Mucosa of gallbladder (tissue), 1 donor: Measurements from ENCODE around the gene CHST8. TPM values are rescaled to one million over a fixed set of nuclear protein-coding genes. Genes with fewer than 3 reads are reported as not detected.
"Not testable (repeated sequence)": the region's sequence is repeated elsewhere in the genome, so short reads cannot be mapped to it uniquely, and the experiment has no call there.

Source experiments
- DNase-seq: peaks from one replicate; pipeline ENCODE4 v3.0.0-alpha.2; 2020; ENCODE audit warnings: low spot score
- total RNA-seq: library from RNA; stranded (reverse); gene quantifications from one replicate; pipeline ENCODE4 v1.2.1, GENCODE V29; 2021
- donor health status: DM: no; HTN: no; CAD: no.

Gene CHST8
- total RNA-seq, 1 donor from 2014 or later: 9.9 TPM

DNA sequence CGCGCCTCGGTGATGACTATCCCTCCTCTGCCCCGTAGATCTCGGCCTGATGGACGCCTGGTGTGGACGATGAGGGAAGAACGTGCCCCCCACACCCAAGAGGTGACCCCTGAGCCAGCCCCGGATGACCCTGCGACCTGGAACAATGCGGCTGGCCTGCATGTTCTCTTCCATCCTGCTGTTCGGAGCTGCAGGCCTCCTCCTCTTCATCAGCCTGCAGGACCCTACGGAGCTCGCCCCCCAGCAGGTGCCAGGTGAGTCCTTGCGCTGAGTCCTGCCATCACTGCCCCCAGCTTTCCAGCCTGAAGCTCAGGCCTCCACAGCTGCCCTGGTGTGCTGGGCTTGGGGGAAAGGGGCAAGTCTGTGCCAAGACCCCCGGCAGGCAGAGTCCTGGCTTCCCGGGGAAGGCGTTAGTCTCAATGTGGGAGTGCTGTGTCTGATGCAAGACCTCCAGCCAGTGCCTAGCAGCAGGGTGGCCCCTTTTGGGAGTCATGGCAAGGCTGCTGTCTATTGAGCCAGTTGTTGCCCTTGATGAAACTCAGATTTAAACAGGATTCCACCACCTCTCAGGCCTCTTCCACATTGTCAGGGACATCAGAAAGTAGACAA is 67.5 kb downstream of the CHST8 start:
- no peak for DNase-seq

- no peak for DNase-seq
Measured at GRCh38 chr19:33689868-33690267, 68.1 kb downstream of the CHST8 start.

DNA sequence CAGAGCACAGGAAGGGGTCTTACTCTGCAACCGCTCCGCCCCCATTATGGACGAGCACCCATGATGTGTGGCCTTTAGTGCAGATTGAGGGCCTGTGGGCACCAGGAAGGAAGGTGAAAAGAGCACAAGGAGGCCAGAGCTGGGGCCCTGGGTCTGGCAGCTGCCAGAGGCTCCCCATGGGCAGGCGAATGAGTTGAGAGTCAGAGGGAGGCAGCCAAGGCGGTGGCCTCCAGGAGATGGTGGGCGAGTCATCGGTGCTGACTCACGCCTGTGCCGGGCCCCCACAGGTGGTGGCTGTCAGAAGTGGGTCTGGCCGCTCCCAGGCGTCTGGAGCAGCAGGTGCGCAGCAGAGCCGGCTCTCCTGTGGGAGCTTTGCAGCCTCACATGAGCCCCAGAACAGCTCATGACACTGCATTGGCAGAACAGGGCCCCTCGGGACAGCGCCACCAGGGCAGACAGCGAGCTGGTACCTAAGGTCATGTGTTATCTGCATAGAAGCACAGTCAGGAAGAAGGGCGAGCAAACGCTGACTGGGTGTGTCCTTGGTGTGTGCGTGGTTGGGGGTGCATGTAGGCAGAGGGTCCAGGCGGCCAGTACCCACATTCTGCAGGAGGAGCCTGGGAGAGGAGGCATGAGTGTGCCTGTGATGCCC is 68.8 kb downstream of the CHST8 start:
- no peak for DNase-seq

DNA sequence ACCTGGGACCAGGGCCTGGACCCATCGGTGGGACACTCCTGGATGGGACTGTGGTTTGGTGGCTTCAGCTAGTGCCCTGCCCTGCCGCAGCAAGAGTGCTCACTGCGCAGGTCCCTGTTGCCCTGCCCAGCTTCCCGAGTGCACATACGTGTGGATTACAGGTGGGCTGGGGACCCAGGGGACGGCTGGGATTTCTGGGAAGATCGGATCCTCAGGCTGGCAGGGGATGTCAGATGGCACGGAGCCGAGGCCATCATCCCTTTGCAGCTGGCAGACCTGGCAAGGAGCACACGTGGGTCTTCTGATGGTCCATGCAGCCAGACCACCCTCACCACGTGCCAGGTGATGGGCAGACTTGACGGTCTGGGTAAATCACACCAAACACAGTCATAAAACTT is 69.3 kb downstream of the CHST8 start:
- DNase-seq: no peak

- DNase-seq: no peak
Measured at GRCh38 chr19:33691736-33692135, 70.0 kb downstream of the CHST8 start.

DNA sequence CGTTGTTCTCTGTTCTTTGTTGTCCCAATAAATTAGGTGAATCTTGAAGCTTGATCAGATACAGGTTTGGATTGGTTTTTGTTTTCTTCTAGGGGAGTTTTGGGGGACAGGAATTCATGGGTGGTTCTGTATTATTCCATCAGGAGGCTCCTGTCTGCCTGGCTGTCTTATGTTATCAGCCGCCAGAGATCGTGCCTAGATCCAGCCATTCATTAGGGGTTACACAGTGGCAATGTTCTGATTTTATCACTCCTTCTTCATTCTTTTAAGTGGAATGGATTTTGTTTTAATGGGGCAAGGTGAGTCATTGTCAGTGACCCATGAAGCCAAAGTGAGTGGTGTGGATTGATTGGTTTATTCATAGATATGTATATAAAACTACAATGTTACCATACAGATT is 71.9 kb downstream of the CHST8 start:
- no peak for DNase-seq

GRCh38 chr19:33695547-33695946 is 73.8 kb downstream of the CHST8 start:
- not testable (repeated sequence) for DNase-seq

- no peak for DNase-seq
Measured at GRCh38 chr19:33697766-33698165, 76.0 kb downstream of the CHST8 start.

- no peak for DNase-seq
Measured at GRCh38 chr19:33698576-33699435, 77.1 kb downstream of the CHST8 start.

DNA sequence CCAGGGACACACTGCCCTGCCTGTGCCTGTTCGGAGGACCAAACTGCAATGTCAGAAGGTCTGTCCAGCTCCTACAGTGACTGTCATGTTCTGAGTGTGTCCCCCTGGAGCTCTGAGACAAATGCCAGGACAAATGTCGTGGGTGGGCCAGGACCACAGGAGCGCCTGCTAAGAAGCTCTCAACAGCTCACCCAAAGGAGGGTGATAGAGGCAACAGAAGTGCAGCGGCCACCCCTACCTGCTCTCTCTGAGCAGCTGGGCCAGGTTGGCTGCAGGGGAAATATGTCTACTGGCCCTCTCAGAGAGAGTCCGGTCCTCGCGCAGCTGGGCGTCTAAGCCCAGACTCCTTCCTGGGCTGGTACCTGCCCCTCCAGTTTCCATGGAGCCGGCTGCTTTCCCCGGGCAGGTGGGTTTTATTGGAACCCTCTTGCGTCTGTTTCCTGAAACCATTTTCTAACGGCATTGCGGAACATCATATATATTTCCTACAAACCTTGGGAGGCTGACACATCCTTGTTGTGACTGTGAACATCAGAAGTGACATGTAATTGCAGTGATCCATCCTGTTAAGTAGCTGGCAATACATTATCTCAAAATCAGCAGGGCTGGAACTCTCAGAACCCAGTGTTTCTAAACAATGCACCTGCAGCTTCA is 78.1 kb downstream of the CHST8 start:
- no peak for DNase-seq

DNA sequence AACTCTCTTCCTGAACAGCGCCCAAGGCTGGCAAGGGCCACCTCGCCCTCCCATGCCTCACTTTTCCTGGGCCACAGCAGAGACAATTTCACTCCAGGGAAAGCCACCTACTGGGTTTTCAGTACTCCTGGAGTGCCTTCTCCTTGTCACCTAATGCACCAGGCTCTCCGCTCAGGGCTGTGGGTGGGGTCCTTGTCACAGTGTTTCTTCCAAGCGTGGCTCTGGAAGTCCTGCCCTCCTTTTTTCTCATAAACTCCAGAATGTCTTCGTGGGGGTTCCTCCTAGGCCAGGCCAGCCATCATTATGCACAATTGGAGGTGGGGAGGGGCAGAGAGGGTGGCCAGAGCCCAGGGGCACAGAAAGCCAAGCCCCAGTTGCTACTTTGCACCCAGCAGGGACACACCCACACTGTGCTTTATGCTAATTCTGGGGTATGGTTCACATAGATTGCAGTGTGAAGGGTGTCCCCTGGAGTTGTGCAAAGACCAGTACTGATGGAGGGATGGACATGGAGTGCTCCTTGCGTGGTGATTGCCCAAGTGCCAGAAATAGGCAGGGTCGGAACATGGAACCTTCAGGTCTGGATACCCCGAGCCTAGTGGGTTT is 78.8 kb downstream of the CHST8 start:
- no peak for DNase-seq

- DNase-seq: no peak
Measured at GRCh38 chr19:33701565-33701964, 79.8 kb downstream of the CHST8 start.

DNA sequence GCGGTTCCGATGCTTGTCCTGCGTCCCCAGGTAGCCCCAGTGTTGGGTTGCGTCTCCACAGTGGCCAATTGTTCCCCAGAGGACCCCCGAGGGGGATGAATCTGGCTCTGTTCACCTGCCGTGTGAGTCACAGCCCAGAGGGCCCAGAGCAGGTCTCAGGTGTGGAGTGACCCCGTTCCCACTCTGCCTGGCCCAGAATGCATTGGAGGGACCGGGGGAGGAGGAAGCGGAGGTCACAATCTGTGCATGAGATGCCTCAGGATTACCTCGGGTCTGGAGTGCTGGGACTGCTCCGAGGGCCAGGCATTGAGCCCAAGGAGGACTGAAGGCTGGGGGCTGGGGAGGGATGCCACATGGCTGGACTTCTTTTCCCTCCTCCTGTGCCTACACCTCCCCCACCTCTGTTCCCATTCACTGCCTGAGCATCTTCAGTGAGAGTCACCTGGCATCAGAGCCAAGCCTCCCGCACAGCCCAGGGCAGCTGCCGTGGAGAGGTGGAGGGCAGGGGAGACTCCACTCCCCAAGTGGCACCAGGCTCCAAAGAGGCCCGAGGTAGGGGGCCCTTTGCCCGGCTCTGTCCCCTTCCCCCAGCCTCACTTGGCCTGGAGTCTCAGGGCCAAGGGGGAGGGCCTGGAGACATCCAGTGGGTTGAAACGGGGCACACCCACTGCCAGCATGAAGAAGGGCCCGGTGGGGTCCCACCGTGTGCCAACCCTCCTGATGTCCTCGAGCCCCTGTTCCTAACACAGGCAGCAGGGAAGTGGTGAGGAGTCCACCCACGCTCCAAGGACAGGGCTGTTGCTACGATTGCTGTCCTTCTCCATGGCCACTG is 81.1 kb downstream of the CHST8 start:
- DNase-seq: no peak

- DNase-seq: no peak
Measured at GRCh38 chr19:33703438-33703750, 81.6 kb downstream of the CHST8 start.

GRCh38 chr19:33703821-33704220 is 82.1 kb downstream of the CHST8 start:
- no peak for DNase-seq

DNA sequence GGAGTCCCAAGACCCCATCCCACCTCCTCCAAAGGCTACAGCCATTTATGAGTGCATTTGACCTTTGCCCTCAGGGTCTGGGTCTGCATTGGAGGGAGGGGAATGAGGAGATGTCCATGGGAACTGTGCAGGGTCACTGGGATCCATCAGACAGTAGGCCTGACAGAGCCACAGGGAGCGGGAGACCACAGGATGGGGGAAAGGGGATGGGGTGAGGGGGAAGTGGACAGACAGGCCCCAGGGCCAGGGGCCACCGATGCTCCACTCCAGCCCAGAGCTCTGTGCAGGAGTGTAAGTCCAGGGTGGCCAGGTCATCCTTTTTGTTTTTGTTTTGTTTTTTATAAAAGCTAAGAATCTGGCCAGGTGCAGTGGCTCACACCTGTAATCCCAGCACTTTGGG is 82.5 kb downstream of the CHST8 start:
- DNase-seq: no peak

GRCh38 chr19:33705090-33705847 is 83.5 kb downstream of the CHST8 start:
- DNase-seq: no peak

- DNase-seq: no peak
Measured at GRCh38 chr19:33705860-33706259, 84.1 kb downstream of the CHST8 start.

DNA sequence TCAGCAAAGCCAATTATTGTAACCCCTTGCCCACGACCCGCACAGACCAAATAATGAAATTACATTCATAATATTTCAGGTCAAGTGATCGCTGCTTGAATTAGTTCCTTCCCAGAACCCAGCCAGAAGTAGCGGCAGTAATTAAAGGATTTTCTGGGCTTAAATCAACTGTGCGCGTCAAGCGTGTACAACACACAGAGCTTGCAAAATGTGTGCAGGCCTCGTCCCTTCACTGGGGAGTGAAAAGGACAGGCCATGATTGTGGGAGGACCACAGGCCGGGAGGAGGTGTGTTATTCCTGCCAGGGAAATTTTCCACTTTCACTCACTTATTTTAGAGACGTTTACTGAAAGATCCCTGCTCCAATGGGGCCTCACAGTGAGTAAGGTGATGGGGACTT is 84.9 kb downstream of the CHST8 start:
- no peak for DNase-seq

GRCh38 chr19:33712268-33712667 is 90.5 kb downstream of the CHST8 start:
- no peak for DNase-seq

- DNase-seq: no peak
Measured at GRCh38 chr19:33713194-33713593, 91.4 kb downstream of the CHST8 start.
